ENCODE measurements around the gene CENPP. TPM values are rescaled to one million over a fixed set of nuclear protein-coding genes. Genes with fewer than 3 reads are reported as not detected.
"Not testable (repeated sequence)": the region's sequence is repeated elsewhere in the genome, so short reads cannot be mapped to it uniquely, and the experiment has no call there.

CENPP gene
- total RNA-seq, 1 donor from 2014 or later, result 7.7 TPM

DNA sequence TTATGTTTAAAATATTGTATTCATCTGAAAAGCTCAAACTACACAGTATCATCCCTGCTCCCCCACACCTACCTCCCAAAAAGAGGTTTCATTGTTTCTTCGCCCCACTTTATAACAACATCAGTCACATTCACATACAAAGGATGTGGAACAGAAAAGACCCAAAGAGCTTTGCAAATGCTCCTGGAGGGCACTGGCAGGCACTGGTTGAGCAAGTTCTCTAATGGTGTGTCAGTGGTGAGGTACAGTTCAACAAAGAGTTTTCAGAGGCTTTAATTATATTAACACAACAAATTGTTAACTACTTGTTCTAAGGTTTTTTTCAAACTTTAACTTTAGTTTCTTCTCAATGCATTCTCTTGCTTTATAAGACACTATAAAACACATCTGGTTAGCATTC lies 264.2 kb downstream of the CENPP start:
- no peak for DNase-seq (ENCODE audit: low spot score)
- Mint-ChIP-seq H3K27ac (ENCODE audit: unreplicated experiment) (peak overlapping the region; percentile 38), H3K4me3 (ENCODE audit: unreplicated experiment) (no peak overlapping the region), H3K27me3 (ENCODE audit: low read depth) (no peaks in the 10 kb centered on the region), H3K9me3 (ENCODE audit: low read depth) (peaks cover 5% of the 10 kb centered on the region), H3K36me3 (ENCODE audit: low read depth) (peaks cover 4% of the 10 kb centered on the region), H3K4me1 (ENCODE audit: low read depth) (peaks cover 34% of the 10 kb centered on the region)
- no peak for TF ChIP-seq CTCF (IDR thresholded peaks at IDR 0.05)

GRCh38 chr9:92590377-92590776 lies 264.6 kb downstream of the CENPP start:
- no peak for TF ChIP-seq CTCF (IDR thresholded peaks at IDR 0.05)
- Mint-ChIP-seq H3K9me3 (ENCODE audit: low read depth) (peaks cover 5% of the 10 kb centered on the region), H3K36me3 (ENCODE audit: low read depth) (peaks cover 4% of the 10 kb centered on the region), H3K4me3 (ENCODE audit: unreplicated experiment) (no peak overlapping the region), H3K27me3 (ENCODE audit: low read depth) (no peaks in the 10 kb centered on the region), H3K4me1 (ENCODE audit: low read depth) (peaks cover 34% of the 10 kb centered on the region), H3K27ac (ENCODE audit: unreplicated experiment) (peak overlapping the region; percentile 38)
- no peak for DNase-seq (ENCODE audit: low spot score)

DNA sequence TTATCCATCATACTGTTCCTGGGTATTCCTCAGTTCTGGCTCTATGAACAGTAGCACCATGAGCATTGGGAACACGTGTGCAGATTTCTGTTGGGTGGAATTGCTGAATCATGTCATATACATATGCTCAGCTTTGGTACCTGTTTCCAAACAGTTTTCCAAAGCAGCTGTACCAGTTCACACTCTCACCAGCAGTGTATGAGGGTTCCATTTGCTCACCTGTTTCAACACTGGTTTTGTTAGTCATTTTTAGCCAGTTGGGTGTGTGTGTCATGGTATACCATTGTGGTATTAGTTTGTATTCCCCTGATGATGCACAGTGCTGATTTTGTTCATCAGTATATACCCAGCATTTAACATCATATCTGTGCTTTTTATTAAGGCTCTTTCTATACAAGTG lies 266.8 kb downstream of the CENPP start:
- no peak for DNase-seq (ENCODE audit: low spot score)
- Mint-ChIP-seq H3K4me1 (ENCODE audit: low read depth) (peaks cover 40% of the 10 kb centered on the region), H3K36me3 (ENCODE audit: low read depth) (no peaks in the 10 kb centered on the region), H3K27ac (ENCODE audit: unreplicated experiment) (no peak overlapping the region), H3K4me3 (ENCODE audit: unreplicated experiment) (no peak overlapping the region), H3K27me3 (ENCODE audit: low read depth) (no peaks in the 10 kb centered on the region), H3K9me3 (ENCODE audit: low read depth) (no peaks in the 10 kb centered on the region)
- no peak for TF ChIP-seq CTCF (IDR thresholded peaks at IDR 0.05)

DNA sequence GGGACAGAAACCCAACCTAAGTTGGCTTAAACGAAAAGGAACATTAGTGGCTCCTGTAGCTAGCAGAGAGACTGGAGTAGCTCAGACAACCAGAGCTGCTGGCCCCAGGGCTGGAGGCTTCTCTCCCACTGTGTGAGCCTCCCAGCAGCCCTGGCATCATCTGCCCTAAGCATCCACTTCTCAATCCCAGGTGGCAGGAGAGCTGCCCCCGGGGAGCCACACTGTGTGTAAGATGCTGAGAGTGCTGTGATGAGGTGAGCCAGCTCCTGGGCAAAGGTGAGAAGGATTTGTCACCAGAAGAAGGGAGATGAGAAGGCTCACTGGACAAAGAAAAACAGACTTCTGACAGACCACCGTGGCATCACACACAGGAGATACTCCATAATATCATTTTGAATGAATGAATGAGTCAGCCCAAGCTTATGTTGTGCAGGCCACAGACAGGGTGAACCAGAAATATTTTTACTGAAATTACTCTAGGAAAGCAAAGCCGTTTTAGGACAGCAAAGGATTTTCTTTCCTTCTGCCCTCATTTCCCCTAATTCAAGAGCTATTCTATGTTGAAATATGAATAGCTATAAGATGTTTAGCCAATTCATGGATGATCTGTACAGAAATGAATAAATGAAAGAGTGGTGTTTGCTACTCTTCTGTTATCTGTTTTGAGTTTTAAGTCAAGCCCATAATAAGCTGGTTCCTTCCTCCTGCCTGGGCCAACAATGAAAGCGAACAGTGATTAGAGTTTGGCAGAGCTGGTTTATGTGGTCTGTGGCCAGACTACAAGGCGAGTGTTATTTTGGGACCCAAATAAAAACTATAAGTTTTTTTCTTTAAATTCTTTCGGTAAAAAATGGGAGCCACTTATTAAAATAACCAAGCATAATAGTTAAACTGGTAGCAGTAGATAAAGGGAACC lies 267.5 kb downstream of the CENPP start:
- Mint-ChIP-seq H3K4me3 (ENCODE audit: unreplicated experiment) (no peak overlapping the region), H3K4me1 (ENCODE audit: low read depth) (peaks cover 47% of the 10 kb centered on the region), H3K27me3 (ENCODE audit: low read depth) (no peaks in the 10 kb centered on the region), H3K36me3 (ENCODE audit: low read depth) (no peaks in the 10 kb centered on the region), H3K9me3 (ENCODE audit: low read depth) (no peaks in the 10 kb centered on the region), H3K27ac (ENCODE audit: unreplicated experiment) (peak overlapping the region; percentile 59)
- no peak for DNase-seq (ENCODE audit: low spot score)
- no peak for TF ChIP-seq CTCF (IDR thresholded peaks at IDR 0.05)

DNA sequence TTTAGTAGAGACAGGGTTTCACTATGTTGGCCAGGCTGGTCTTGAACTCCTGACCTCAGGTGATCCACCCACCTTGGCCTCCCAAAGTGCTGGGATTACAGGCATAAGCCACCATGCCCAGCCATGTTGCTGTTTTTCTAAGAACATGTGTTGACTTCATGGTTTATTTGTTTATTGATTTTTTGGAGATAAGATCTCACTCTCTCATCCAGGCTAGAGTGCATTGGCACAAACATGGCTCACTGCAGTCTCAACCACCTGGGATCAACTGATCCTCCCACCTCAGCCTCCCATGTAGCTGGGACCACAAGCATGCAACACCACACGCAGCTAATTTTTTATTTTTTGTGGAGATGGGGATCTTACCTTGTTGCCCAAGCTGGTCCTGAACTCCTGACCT lies 269.3 kb downstream of the CENPP start:
- not testable (repeated sequence) for H3K36me3 Mint-ChIP-seq (ENCODE audit: low read depth); DNase-seq (ENCODE audit: low spot score); H3K27me3 Mint-ChIP-seq (ENCODE audit: low read depth); H3K27ac Mint-ChIP-seq (ENCODE audit: unreplicated experiment); H3K4me3 Mint-ChIP-seq (ENCODE audit: unreplicated experiment); H3K9me3 Mint-ChIP-seq (ENCODE audit: low read depth)
- peaks cover 59% of the 10 kb centered on the region for H3K4me1 Mint-ChIP-seq (ENCODE audit: low read depth)

GRCh38 chr9:92595930-92596329 lies 270.2 kb downstream of the CENPP start:
- DNase-seq (ENCODE audit: low spot score), result no peak
- no peak for TF ChIP-seq CTCF (IDR thresholded peaks at IDR 0.05)
- H3K27ac Mint-ChIP-seq (ENCODE audit: unreplicated experiment), result no peak overlapping the region
- no peaks in the 10 kb centered on the region for H3K27me3 Mint-ChIP-seq (ENCODE audit: low read depth)
- H3K36me3 Mint-ChIP-seq (ENCODE audit: low read depth), result no peaks in the 10 kb centered on the region
- peaks cover 59% of the 10 kb centered on the region for H3K4me1 Mint-ChIP-seq (ENCODE audit: low read depth)
- H3K4me3 Mint-ChIP-seq (ENCODE audit: unreplicated experiment), result no peak overlapping the region
- no peaks in the 10 kb centered on the region for H3K9me3 Mint-ChIP-seq (ENCODE audit: low read depth)
